Activated T-cell treated with anti-CD3 and anti-CD28 coated beads for 24 hours (primary cell): ENCODE results near the gene DYNLRB1.

Experiments
- DNase-seq: peaks from one replicate; pipeline ENCODE4 v3.0.0-alpha.2; 2020; ENCODE audit warnings: low read depth

Gene DYNLRB1

DNA sequence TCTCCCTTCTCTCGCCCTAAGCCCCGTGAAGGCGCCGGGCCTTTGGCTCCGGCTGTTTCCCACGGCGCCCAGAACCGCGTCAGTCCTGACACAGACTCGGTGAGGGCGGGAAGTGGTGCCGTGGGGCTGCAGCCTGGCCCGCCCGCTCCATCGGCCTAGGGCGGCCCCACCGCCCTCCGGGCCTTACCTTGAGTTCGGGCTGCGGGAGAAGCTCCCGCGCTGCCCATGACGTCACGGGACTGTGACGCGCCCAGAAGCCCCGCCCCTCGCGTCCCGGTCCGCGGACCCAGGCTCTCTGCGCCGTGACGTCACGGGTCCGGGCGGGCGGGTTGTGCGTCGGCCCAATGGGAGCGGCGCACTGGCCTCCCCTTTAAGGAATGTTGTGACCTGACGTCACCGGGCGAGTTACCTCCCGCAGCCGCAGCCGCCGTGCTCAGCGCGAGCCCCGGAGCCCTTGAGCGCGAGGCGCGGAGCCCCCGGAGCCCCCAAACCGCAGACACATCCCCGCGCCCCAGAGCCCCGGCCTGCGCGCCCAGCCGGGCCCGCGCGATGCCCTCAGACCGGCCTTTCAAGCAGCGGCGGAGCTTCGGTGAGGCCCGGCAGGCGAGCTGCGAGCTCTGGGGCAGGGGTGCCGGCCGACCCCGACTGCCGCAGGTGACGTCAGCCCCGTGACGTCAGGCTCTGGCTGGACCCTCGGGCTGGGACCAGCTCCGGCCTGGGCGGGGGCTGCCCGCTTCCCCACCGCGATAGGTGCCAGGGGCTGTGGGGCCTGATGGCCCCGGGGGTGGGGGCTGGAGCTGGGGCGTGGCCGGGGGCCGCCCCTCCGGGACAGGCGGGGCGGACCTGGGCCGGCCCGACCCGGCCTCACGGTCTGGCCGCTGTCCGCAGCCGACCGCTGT is 42.3 kb downstream of the DYNLRB1 start, which contains the start of gene MAP1LC3A:
TSS of gene MAP1LC3A (plus strand) at position 399 of the 899 bp plus-strand sequence. CDS start at position 550, 151 bp downstream.
- DNase-seq: peak; percentile 87

DNA sequence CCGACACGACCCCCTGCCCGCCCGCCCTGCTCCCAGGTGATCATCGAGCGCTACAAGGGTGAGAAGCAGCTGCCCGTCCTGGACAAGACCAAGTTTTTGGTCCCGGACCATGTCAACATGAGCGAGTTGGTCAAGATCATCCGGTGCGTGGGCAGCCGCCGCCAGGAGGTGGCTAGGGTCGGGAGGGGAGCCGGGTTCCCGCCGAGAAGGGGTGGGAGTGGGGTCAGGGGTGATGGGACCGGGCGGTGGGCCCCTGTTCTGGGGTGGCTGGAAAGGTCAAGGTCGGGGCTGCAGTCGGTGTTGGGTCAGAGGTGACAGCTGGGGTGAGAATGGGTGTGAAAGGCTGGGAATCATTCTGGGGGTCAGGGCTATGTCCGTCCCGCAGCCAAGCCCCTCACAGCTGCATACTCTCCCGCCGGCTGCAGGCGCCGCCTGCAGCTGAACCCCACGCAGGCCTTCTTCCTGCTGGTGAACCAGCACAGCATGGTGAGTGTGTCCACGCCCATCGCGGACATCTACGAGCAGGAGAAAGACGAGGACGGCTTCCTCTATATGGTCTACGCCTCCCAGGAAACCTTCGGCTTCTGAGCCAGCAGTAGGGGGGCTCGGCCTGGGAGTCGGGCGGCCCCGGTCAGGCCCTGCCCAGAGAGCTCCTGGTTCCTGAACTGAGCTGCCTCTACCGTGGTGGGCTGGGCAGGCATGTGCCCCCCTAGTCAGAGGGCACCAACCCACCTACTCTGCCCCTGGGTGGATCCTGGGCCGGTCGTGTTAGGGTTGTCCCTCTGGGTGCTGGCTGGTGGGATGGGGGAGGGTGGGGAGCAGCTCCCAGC is 43.3 kb downstream of the DYNLRB1 start:
- no peak for DNase-seq

DNA sequence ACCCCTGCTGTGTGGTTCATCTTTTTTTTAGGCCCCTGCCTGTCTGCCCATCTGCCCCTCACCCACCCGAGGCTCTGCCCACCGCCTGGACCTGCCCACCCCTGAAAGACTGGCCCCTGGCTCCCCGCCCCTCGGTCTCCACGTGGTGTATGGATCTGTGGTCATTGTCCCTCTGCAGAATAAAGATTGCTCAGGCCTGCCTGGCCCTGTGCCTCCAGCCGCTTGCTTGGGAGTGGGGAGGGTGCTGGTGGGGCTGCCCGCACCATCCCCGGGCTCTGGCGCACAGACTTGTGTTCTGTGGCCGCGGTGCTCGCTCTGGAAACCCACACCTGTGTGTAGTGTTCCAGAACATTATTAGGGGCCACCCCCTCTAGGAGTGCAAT is 43.9 kb downstream of the DYNLRB1 start:
- DNase-seq: no peak

DNA sequence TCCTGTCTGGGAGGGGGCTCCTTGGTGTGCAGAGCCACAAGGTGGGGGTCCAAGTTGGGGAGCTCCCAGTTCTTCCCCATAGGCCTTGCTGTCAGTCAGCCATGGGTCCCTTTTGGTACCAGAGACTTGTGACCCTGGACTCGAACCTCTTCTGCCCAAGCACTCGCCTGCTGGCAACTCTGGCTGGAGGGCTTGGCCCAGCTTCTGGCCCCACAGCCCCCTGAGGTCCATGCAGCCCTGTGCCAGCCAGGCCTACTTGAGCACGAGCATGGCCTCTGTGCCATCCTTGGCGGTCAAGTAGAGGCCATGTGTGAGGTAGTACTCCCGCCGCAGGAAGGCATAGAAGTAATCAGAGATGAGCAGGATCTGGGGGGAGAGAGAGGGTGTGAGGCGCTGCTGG is 44.4 kb downstream of the DYNLRB1 start:
- no peak for DNase-seq

DNA sequence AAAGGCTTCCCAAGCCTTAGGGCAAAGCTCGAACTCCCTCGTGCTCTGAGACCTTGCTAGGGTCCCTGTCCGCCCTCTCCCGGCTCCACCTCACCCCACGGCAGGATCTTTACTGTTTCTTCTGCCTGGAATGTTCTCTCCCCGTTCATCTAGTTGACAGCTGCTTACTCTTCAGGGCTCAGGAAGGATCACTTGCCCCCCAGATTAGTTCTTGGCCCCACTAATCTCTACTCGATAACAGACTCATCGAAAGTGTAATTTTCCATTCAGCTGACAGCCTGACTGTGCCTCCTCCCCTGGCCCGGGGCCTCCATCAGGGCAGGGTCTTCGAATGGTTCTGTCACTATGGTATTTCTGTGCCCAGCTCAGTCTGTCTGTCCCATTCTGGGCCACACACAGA is 45.4 kb downstream of the DYNLRB1 start:
- DNase-seq: no peak

DNA sequence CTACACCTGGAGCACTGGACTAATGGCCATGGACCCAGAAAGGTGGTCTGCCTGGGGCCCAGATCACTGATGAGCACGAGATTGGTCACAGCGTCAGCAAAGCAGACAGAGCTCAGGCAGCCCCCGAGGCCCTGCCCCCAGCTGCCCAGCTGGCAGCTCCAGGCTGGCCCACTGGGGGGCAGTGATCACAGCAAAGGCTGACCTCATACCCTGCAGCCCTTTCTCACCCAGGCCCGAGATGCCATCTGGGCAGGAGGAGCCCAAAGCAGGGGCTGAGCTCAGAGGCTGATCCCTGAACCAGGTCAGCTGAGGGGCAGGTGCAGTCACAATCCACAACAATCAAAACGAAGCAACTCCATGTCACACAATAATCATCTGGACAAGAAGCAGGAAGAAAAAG is 46.4 kb downstream of the DYNLRB1 start:
- no peak for DNase-seq

DNA sequence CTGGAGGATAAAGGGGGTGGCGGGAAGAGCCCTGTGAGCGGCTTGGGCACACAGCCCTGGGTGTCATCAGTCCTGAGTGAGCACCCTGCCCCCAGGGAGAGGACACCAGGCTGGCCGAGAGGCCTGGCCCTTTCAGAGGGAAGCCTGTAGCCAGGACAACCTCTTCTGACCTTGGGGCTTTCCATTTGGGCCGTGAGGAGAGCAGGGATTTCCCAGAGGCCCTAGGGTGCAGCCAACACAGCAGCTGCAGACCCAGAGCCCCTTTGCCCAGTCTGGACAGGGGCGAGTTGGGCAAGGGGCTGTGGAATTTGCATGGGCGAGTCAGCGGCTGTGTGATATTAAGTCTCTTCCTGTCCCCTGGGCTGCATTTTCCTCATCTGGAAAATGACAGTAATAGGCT is 48.6 kb downstream of the DYNLRB1 start:
- DNase-seq: no peak

DNA sequence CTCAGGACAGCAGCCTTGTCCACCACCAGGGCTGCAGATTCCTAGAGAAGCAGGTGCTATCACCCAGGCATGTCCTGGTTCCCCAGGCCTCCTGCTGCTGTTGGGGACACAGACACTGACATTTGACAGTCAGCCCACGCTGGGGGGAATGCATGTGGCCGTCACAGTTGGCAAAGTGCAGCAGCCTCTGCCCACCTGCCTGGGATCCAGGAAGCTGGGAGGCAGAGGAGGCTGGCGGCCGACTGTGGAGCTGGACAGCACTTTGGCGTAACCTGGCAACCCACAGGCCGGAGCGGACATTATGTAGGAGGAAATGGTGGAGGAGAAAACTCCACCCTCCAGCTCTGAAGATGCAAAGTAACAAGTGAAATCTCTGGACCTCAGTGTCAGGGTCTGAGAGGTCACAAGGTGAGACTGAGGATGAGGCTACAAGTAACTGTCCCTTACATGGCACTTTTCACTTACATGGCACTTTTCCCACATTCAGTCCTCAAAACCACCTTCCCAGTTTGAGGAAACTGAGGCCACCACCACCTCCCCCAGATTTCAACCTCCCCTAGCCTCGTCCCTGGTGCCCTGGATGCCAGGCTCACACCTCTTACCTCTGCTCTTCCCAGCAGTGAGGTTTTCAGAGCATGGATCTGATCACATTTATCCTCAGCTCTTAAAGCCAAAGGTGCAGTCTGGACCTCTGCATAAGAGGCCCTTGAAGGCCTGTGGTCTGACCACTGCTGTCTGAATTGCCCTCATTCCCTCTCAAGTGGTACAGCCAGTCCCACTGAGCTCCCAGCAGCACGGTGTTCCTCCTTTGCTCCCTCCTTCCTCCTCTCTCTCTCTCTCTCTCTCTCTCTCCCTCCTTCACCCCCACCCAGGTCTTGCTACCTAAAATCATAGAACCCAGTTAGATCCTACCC is 51.0 kb downstream of the DYNLRB1 start:
- no peak for DNase-seq

DNA sequence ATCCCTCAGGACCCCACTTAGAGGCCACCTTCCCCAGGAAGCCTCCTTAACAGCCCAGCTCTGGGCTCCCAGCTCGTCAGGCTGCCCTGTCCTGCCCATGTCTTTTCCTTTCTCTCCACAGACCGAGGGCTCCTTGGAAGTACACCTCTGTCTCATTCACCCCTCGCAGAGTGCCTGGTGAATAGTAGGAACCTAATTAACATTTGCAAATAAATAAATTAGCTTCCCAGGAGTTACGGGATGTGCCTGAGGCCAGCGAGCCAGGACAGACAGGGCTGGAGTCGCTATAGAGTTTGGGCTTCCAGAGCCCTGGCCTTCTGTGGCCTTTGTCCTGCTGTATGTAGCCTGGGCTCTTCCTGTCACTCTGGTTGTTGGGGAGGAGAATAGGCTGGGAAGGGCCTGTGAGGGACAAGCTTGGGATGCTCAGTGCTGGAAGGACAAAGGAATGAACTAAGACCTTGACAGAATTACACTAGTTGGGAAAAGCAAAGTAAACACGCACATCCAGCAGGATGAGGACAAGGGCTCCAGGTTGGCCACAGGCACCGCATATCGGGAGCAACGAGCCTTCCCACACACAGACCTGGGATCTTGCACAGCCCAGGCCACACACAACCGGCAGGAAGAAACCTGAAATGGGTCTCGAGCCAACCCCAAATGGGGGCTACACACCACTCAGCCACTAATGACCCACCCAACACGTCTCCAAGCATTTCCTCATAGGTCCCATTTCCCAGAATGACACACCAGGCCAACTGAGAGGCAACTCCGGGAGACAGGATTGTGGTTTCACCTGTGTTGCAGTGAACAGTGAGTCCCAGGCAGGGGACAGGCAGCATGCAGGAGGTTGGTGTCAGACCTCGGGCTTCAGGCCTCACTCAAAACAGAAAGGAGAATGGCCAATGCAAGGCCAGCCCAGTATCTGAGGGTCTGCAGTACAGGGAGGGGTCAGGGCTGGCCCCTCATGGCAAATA is 52.0 kb downstream of the DYNLRB1 start:
- no peak for DNase-seq

DNA sequence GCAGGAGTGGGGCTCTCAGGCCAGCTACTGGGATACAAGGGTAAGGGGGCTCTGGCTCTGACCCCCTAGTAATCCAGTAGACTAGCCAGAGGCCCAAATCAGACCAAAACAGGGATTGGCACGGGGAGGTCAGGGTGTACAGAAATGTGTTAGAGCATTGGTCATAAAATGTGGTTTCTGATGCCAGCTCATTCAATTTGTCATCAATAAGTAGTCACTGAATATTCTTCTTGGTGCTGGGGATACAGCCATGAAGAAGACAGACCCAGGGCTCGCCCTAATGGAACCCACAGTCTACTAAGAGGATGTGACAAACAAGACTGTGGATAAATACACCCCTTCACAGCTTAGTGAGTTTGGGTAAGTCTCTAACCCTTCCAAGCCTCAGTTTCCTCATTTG is 53.4 kb downstream of the DYNLRB1 start:
- DNase-seq: no peak

DNA sequence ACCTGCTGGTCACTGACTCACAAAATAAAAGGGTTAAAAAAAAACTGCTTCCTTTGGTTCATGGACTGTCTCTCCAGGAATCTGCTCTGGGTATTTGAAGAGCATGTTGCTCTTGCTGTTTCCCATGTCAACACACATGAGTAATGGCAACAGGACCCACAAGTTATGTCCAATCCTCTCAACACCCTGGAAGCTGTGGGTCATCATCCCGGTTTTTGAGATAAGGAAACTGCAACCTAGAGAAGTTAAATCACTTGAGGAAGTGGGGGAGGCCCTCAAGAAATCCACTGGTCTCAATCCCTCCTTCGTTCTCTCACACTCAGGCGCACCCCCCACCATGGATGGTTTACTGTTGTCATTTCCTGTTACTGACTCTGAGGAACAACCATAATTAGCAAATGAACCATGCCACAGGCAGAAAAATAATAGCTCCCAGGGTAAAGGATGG is 54.7 kb downstream of the DYNLRB1 start:
- DNase-seq: no peak

DNA sequence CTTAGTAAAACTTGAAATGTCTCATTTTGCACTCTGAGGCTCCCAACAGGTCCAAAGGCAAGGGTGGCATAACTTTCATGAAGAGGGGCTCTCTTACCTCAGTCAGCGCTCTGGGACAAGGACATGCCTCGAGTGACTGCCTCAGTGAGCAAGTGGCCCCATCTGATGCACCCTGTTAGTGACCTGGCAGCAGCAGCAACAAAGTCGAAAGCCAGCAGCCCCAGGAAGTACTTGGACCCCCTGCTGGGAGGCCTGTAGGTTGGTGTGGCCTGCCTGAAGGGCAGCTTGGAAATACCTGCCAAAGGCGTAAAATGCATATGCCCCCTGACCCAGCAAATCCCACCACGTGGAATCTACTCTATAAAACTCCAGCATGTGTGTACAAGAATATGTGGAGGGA is 55.5 kb downstream of the DYNLRB1 start:
- DNase-seq: no peak

DNA sequence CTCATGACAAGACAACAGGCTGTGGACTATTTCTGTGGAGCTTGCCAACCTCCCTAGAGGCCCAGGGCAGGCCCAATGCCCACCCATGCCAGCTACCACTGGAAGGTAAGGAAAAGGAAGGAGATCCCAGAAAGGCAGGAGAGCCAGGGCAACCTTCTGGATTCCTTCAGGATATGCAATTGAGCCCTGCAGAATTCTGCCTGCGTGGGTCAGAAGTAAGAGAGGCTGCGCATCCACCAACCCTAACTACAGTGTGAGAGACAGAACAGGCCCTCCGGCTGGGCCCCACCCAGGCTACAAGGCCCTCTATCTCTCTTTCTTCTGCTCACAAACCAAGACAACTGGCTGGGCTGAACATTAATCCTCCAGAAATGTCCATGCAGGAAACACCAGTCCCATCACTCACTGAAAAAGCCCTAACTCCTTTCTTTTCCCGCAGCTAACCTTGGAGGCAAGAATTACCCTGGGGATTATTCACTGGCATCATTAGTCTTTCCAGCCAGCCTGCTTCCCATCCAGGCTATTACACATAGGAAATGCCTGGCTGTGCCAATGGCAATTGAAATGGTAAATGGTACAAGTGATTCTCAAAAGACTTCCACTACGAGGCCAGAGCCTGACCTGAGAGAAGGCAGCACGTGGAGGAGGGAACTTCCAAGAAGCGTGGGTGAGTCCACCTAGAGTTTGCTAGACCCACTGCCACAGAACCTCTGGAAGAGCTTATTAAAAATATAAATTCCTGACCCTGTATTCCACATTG is 57.5 kb downstream of the DYNLRB1 start:
- no peak for DNase-seq

DNA sequence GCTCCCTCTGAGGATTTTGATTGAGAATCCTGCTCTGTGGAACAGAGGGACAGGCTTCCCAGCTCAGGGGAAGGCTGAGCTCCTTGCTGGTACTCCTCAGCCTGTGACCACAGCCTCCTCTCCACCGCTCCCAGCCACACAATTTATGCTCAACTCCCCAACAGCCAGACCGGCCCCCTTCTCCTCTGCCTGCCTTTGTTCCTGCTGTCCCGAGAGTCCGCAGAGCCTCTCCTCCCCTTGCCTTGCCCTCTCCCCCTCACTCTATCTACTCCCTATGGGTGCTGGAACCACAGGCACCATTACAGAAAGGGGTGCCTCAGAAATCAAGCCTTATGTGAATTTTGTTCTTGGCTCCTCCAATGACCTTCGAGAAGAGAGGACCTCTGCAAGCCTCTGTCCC is 58.2 kb downstream of the DYNLRB1 start:
- no peak for DNase-seq

DNA sequence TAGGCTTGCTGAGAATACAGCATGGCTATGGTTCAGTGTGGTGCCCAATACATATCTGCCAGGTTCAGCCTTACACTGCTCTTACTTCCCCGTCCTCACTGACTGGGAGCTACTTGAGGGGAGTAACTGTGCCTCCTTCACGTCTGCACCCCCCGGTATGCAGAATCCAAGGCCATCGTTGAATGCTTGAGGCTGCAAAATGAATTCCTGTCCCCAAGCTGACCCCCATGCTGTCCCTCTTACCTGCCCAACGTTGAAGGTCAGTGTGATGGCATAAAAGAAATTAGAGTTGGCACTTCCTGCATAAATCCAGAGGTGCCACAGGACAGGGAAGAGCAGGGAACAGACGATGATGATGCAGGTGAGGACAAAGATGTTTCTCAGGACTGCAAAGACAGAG is 58.6 kb downstream of the DYNLRB1 start:
- no peak for DNase-seq

DNA sequence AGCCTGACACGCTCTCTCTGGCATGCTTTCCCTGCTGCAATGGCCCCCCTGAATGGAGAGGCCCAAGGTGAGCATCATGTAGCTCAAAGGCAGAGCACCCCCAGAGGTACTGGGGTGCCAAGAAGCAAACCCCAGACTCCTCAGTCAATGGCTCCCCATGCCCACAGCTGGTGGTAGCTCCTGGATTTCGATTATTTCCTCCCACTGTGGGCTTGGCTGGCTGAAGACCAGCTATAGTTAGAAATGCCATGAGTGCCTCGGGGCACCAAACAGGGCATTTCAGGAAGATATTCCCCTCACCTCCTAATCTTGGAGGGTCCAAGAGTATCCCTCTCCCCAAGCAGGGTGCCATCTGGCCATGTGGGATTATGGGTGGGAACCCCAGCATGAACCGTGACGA is 59.0 kb downstream of the DYNLRB1 start:
- no peak for DNase-seq

DNA sequence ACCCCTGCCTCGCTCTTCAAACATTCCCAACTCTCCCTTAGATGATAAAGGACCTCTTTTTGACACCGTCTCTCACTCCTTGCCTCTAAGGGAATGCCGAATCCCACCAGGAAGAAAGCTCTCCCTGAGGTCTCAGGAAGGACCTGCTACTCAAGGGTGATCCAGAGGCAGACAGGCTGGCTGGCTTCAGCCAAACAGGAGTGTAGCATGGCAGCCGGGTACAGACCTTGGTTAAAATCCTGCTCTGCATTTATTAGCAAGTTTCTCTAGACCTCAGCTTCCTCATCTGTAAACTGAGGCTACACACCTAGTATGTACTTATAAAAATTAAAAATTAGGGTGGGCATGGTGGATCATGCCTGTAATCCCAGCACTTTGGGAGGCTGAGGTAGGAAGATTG is 59.5 kb downstream of the DYNLRB1 start:
- DNase-seq: no peak

DNA sequence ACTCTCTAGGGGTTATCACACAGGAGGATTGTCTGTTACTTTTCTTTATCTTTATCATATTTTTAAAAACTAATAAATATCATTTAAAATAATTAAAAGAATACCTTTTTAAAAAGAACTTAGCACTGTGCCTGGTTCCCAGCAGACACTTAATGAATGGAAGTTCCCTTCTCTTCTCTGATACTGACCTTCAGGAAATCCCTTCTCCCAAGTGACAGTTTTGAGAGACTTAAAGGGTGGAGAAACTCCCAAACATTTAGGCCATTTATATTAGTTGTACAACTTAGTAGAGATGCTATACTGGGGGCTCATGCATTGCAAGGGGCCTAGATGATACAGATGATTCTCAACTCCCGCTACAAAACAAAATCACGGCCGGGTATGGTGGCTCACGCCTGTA is 60.8 kb downstream of the DYNLRB1 start:
- no peak for DNase-seq

DNA sequence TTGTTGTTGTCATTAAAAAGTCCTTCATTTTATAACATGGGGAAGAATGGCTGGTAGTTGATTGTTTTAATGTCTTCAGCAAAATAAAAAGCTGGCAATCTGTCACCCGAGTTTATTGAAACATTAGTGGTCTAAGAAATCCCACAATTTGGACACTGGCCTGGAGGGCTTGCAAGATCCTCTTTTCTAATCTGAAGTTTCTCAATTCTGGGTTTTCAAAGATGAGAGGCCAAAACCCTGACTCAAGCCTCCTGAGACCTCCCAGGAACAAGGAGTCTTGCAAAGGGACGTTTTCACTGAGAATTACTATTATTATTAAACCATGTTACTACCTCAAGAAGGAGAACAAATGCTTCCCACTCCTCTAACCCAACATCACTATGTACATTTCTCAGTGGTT is 61.8 kb downstream of the DYNLRB1 start:
- DNase-seq: no peak

DNA sequence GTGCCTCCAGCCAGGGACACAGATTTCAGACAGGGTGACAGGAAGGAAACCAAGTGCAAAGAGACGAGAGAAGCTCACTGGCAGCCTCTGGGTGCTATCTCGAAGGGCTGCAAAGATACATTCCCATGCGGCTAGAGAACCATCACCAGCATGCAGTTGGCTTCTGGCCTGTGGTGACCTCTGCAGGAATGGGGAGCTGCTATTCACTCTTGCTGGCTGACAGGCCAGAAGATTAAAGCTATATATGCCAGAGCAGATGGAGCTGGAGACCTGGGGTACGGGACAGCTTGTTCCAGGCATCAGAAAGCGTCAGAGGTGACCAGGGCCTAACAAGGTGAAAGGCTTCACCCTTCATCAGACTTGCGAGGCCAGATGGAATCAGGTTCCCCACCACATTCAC is 62.3 kb downstream of the DYNLRB1 start:
- DNase-seq: no peak
